Stomach (tissue), 9 donors: ENCODE measurements around the gene TSNAXIP1. TPM values are rescaled to one million over a fixed set of nuclear protein-coding genes. Genes with fewer than 3 reads are reported as not detected.

Source experiments
- DNase-seq, 2 donors: peaks; one replicate each; pipeline versions ENCODE4 v3.0.0 to v3.0.0-alpha.2; 2013 to 2019
- H3K27ac ChIP-seq, 5 donors: fragments of 200-600 bp in 4 of 5; sonication (generic) in 4 of 5; one replicate each; pipeline ENCODE4 v1.5.1; 2013 to 2019; ENCODE audit warnings: mild to moderate bottlenecking in 1 of 5, moderate library complexity in 1 of 5
- H3K27me3 ChIP-seq, 3 donors: fragments of 200-600 bp; sonication (generic); one replicate each; pipeline ENCODE4 v1.5.1; 2017 to 2019; ENCODE audit warnings: mixed run types in 1 of 3
- H3K36me3 ChIP-seq, 4 donors: fragments of 200-600 bp; sonication (generic); 1 replicate in 3 of 4; 2 replicates in 1 of 4; pipeline ENCODE4 v1.5.1; 2016 to 2019
- H3K4me1 ChIP-seq, 4 donors: fragments of 200-600 bp; sonication (generic); one replicate each; pipeline ENCODE4 v1.5.1; 2016 to 2019
- H3K4me3 ChIP-seq, 4 donors: fragments of 200-600 bp; sonication (generic) in 3 of 4; one replicate each; pipeline ENCODE4 v1.5.1; 2016 to 2019; ENCODE audit warnings: mild to moderate bottlenecking in 1 of 4
- H3K9me3 ChIP-seq, 4 donors: fragments of 200-600 bp; sonication (generic); one replicate each; pipeline ENCODE4 v1.5.1; 2016 to 2019
- CTCF ChIP-seq, 7 experiments: fragments of 450-650 bp in 4 of 7; fragments of 200-600 bp in 3 of 7; sonication (generic) in 3 of 7; IDR thresholded peaks; one replicate each; pipeline ENCODE4 v1.5.1; 2016 to 2019; ENCODE audit warnings: antibody characterized with exemption in 7 of 7, control low read depth in 2 of 7, mild to moderate bottlenecking in 1 of 7
- EP300 ChIP-seq: sonication (generic); formaldehyde crosslinking; IDR thresholded peaks from one replicate; pipeline ENCODE4 v1.6.1; 2017; ENCODE audit warnings: antibody characterized with exemption
- POLR2A ChIP-seq, 4 donors: fragments of 450-650 bp; IDR thresholded peaks; one replicate each; pipeline ENCODE4 v1.6.1; 2016; ENCODE audit warnings: antibody characterized with exemption in 4 of 4, control low read depth in 2 of 4, mild to moderate bottlenecking in 1 of 4, moderate library complexity in 1 of 4
- POLR2AphosphoS5 ChIP-seq, 3 donors: sonication (generic); formaldehyde crosslinking; IDR thresholded peaks; one replicate each; pipeline ENCODE4 v1.6.1; 2016; ENCODE audit warnings: antibody characterized with exemption in 3 of 3
- WGBS, 5 donors: extraction: QIAGEN DNeasy Blood & Tissue Kit in 3 of 5; methylation state at CpG; one replicate each; pipeline versions ENCODE4 v1.1.5 to v1.1.7; 2013 to 2018; 5-methylcytosine and 5-hydroxymethylcytosine counted together
- intact Hi-C: fragments of 100-400 bp; cut with DNase I; formaldehyde crosslinking; loops from one replicate; pipeline ENCODE4 v1.15.1; 2023; ENCODE audit warnings: low total_unique reads
- polyA plus RNA-seq, 3 donors: library from polyadenylated mRNA; stranded (reverse); fragments of 200-250 nt; gene quantifications; one replicate each; pipeline ENCODE4 v1.2.3, GENCODE V29; 2013
- total RNA-seq, 5 donors: library from RNA; depleted of rRNA; stranded (reverse); fragments of >200 nt; gene quantifications; one replicate each; pipeline versions ENCODE4 v1.1.0 to v1.2.3, GENCODE V29; 2014 to 2016
- donor health status: healthy with polysubstance abuse.
- donor health status: Bipolar disorder and iron deficiency.
- donor health status: healthy.

Gene TSNAXIP1
- total and polyA plus RNA-seq, 8 donors, result 0.45 to 25.7 (median 1.2) TPM; not detected in 1

- peaks cover 0 to 9% (median 3%) of the 10 kb centered on the region in 4 donors for H3K4me1 ChIP-seq
- H3K9me3 ChIP-seq, result no peaks in the 10 kb centered on the region
- no peaks in the 10 kb centered on the region for H3K27me3 ChIP-seq
- DNase-seq, result no peak
- TF ChIP-seq POLR2A (IDR thresholded peaks at IDR 0.05) (no peak), EP300 (no peak), POLR2AphosphoS5 (IDR thresholded peaks at IDR 0.05) (no peak), CTCF (IDR thresholded peaks at IDR 0.05) (no peak)
- 84 to 90% (median 88%) methylated on average over 9 to 11 of the region's 11 CpGs for WGBS, 5 donors
- peaks cover 0 to under 1% (median 0%) of the 10 kb centered on the region in 4 donors for H3K36me3 ChIP-seq
- H3K27ac ChIP-seq, result no peak overlapping the region
- H3K4me3 ChIP-seq, result no peak overlapping the region
- intact Hi-C loops, result loop anchor here (10.0 kb wide), 1 partner anchor 114 kb away; the partner anchor contains the start of genes CTRL and PSMB10
These were observed 14.0 kb downstream of the TSNAXIP1 start for GRCh38 chr16:67820608-67821259.

- WGBS, 5 donors, result 73 to 96% (median 93%) methylated on average over 2 of the region's 2 CpGs
- H3K9me3 ChIP-seq, result no peaks in the 10 kb centered on the region
These were observed 15.8 kb downstream of the TSNAXIP1 start for GRCh38 chr16:67822511-67822910.

DNA sequence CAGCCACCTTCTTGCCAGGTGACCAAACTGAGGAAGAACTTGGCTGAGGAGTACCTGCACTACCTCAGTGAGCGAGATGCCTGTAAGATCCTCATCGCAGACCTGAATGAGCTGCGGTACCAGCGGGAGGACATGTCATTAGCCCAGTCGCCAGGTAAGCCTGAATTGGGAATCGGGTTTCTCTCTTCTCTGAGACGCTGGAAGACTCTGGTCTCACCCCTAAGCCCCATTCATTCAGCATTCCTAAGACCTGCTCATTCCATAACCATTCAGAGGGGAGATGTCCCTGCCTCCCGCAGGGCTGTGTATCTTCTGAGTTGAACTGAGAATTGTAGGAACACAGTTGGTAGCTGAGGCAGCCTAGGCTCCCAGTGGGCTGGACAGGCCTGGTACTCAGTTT is 18.4 kb downstream of the TSNAXIP1 start:
- no peak for TF ChIP-seq EP300
- TF ChIP-seq POLR2AphosphoS5 (IDR thresholded peaks at IDR 0.05), result no peak
- TF ChIP-seq CTCF (IDR thresholded peaks at IDR 0.05), result no peak
- TF ChIP-seq POLR2A (IDR thresholded peaks at IDR 0.05), result no peak
- Histone ChIP-seq H3K27ac (no peak overlapping the region), H3K4me3 (no peak overlapping the region), H3K9me3 (no peaks in the 10 kb centered on the region), H3K4me1 (no peaks in the 10 kb centered on the region), H3K36me3 (peaks cover 17 to 44% (median 41%) of the 10 kb centered on the region in 4 donors), H3K27me3 (no peaks in the 10 kb centered on the region)
- DNase-seq, result no peak
- WGBS, 5 donors, result 77 to 95% (median 86%) methylated on average over 5 to 8 of the region's 8 CpGs
- intact Hi-C loops, result loop anchor here (10.0 kb wide), 1 partner anchor 110 kb away; the partner anchor contains the start of genes CTRL and PSMB10

More at GRCh38 chr16:67822511-67822910, 15.8 kb downstream of the TSNAXIP1 start:
- no peaks in the 10 kb centered on the region for H3K4me1 ChIP-seq
- intact Hi-C loops, result loop anchor here (10.0 kb wide), 1 partner anchor 112 kb away; the partner anchor contains the start of genes CTRL and PSMB10
- peaks cover 0 to 18% (median 15%) of the 10 kb centered on the region in 4 donors for H3K36me3 ChIP-seq
- TF ChIP-seq CTCF (IDR thresholded peaks at IDR 0.05), result no peak
- H3K27ac ChIP-seq, result no peak overlapping the region
- no peak for DNase-seq
- no peak overlapping the region for H3K4me3 ChIP-seq
- H3K27me3 ChIP-seq, result no peaks in the 10 kb centered on the region

DNA sequence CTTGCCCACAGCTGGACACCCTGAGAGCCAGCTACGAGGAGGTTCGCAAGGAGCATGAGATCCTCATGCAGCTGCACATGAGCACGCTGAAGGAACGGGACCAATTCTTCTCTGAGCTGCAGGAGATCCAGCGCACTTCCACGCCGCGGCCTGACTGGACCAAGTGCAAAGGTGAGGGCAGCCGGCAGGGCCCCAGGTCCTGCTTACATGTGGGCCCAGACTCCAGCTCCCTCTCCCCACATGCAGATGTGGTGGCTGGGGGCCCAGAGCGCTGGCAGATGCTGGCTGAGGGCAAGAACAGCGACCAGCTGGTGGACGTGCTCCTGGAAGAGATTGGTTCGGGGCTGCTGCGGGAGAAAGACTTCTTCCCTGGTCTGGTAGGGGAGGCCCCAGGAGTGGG is 19.2 kb downstream of the TSNAXIP1 start:
- intact Hi-C loops, result loop anchor here (10.0 kb wide), 1 partner anchor 109 kb away; the partner anchor contains the start of genes CTRL and PSMB10
- TF ChIP-seq POLR2AphosphoS5 (IDR thresholded peaks at IDR 0.05) (no peak), CTCF (IDR thresholded peaks at IDR 0.05) (no peak)
- Histone ChIP-seq H3K4me1 (no peaks in the 10 kb centered on the region), H3K27ac (no peak overlapping the region), H3K4me3 (no peak overlapping the region), H3K36me3 (peaks cover 25 to 52% (median 49%) of the 10 kb centered on the region in 4 donors), H3K27me3 (no peaks in the 10 kb centered on the region), H3K9me3 (no peaks in the 10 kb centered on the region)
- WGBS, 5 donors, result 81 to 93% (median 90%) methylated on average over 12 to 14 of the region's 14 CpGs
- DNase-seq, result no peak
